HEK293T (cell line): ENCODE results near the gene SRGAP3.

Experiments
- CTBP1 ChIP-seq: fragments of 450-650 bp; IDR thresholded peaks from 2 replicates; pipeline ENCODE4 v1.6.1; 2016; ENCODE audit warnings: borderline replicate concordance
- ELF4 ChIP-seq: fragments of 450-650 bp; IDR thresholded peaks from 2 replicates; pipeline ENCODE4 v1.6.1; 2017; ENCODE audit warnings: antibody characterized with exemption
- FOXK2 ChIP-seq: fragments of 450-650 bp; IDR thresholded peaks from 2 replicates; pipeline ENCODE4 v1.6.1; 2016; ENCODE audit warnings: mild to moderate bottlenecking
- LEF1 ChIP-seq: fragments of 450-650 bp; IDR thresholded peaks from 2 replicates; pipeline ENCODE4 v1.6.1; 2017; ENCODE audit warnings: mild to moderate bottlenecking, borderline replicate concordance
- SP1 ChIP-seq: fragments of 450-650 bp; IDR thresholded peaks from 2 replicates; pipeline ENCODE4 v1.6.1; 2017
- TARDBP ChIP-seq: fragments of 450-650 bp; IDR thresholded peaks from 2 replicates; pipeline ENCODE4 v1.6.1; 2016
- TF ChIP-seq, protein P1 (sequence below): fragments of 450-650 bp; IDR thresholded peaks from 2 replicates; pipeline ENCODE4 v1.6.1; 2016

DNA sequence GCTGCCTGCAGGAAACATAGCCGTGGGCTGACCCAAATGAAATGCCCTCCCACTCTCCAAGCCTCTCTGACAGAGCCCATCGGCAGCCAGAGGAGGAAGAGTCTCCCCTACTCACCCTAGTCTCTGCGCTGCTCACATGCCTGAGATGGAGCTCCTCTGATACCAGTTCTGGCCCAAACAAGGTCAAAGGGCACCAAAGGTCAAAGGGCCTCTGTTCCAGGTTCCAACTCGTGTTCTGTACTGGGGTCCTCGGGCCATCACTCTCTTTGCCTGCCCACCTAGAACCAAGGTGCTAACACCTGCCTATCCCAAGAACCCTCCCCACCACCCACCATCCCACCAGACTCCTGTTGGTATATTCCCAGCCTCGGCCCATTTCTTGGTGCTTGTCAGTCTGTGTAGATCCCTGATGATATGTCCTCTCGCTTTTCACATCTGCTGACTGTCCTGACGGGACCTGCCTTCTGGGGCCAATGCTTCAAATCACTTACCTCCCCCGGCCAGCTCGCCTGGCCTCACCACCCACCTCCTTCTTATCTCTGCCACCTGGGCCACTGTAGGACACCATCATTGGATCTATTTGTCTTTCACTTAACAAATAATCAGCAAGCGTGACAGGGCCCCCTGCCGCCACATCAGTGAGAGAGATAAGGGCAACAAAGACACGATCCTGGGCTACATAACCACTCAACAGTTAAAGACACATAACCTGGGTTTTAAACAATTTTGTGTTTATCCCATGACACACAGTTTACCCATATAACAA, 90.4 kb downstream of the SRGAP3 start:
- TF ChIP-seq, protein P1, sequence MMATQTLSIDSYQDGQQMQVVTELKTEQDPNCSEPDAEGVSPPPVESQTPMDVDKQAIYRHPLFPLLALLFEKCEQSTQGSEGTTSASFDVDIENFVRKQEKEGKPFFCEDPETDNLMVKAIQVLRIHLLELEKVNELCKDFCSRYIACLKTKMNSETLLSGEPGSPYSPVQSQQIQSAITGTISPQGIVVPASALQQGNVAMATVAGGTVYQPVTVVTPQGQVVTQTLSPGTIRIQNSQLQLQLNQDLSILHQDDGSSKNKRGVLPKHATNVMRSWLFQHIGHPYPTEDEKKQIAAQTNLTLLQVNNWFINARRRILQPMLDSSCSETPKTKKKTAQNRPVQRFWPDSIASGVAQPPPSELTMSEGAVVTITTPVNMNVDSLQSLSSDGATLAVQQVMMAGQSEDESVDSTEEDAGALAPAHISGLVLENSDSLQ = no peak
- TF ChIP-seq FOXK2 = no peak
- TF ChIP-seq ELF4 = no peak
- TF ChIP-seq TARDBP = no peak
- no peak for TF ChIP-seq CTBP1
- no peak for TF ChIP-seq LEF1
- no peak for TF ChIP-seq SP1
